Keratinocyte (primary cell): Measurements from ENCODE around the gene FGF2. TPM values are rescaled to one million over a fixed set of nuclear protein-coding genes. Genes with fewer than 3 reads are reported as not detected.
A peak's percentile ranks its signal among the peaks of the same experiment; 100 is the strongest.

Source experiments
- DNase-seq: peaks from one replicate; pipeline ENCODE4 v3.0.0-alpha.2; 2011; ENCODE audit warnings: low read depth, missing footprints, low spot score
- FAIRE-seq: peaks from 2 replicates; lab custom pipeline; 2011; peaks lifted over from hg19 to GRCh38; lab: Jason Lieb, UNC
- H2AFZ ChIP-seq: 2 replicates; pipeline ENCODE4 v1.6.0; 2012; ENCODE audit warnings: low read length, control low read depth, inconsistent platforms; ENCODE audit not compliant: control insufficient read depth
- H3K27ac ChIP-seq: 2 replicates; pipeline ENCODE4 v1.5.1; 2011; ENCODE audit warnings: low read length; ENCODE audit not compliant: control insufficient read depth, insufficient read depth
- H3K27me3 ChIP-seq: 3 replicates; pipeline ENCODE4 v1.6.0; 2011; ENCODE audit warnings: low read length; ENCODE audit not compliant: control insufficient read depth, insufficient read depth; ENCODE audit errors: extremely low read depth
- H3K36me3 ChIP-seq, 2 experiments: 2 replicates in 1 of 2; 3 replicates in 1 of 2; pipeline ENCODE4 v1.5.1; 2011; ENCODE audit warnings: low read length in 2 of 2, mild to moderate bottlenecking in 1 of 2; ENCODE audit not compliant: control insufficient read depth in 2 of 2, insufficient read depth in 2 of 2; ENCODE audit errors: extremely low read depth in 1 of 2
- H3K4me1 ChIP-seq: 3 replicates; pipeline ENCODE4 v1.5.1; 2011; ENCODE audit warnings: low read length; ENCODE audit not compliant: control insufficient read depth, insufficient read depth; ENCODE audit errors: extremely low read depth
- H3K4me2 ChIP-seq: 3 replicates; pipeline ENCODE4 v1.6.0; 2011; ENCODE audit warnings: low read depth, low read length; ENCODE audit not compliant: control insufficient read depth, insufficient read depth; ENCODE audit errors: extremely low read depth
- H3K4me3 ChIP-seq, 3 experiments: fragments of 200-600 bp in 1 of 3; sonication (generic) in 1 of 3; 2 replicates in 2 of 3; 3 replicates in 1 of 3; pipeline ENCODE4 v1.5.1; 2011 to 2016; ENCODE audit warnings: low read length in 3 of 3, mild to moderate bottlenecking in 3 of 3, control low read depth in 2 of 3, inconsistent platforms in 1 of 3, low read depth in 1 of 3, mixed read lengths in 1 of 3, mixed run types in 1 of 3, moderate library complexity in 1 of 3; ENCODE audit not compliant: control insufficient read depth in 2 of 3, insufficient read depth in 2 of 3; ENCODE audit errors: extremely low read depth in 1 of 3
- H3K79me2 ChIP-seq: 2 replicates; pipeline ENCODE4 v1.6.0; 2012; ENCODE audit warnings: low read length; ENCODE audit not compliant: control insufficient read depth, insufficient read depth
- H3K9ac ChIP-seq: 3 replicates; pipeline ENCODE4 v1.6.0; 2011; ENCODE audit warnings: low read length; ENCODE audit not compliant: control insufficient read depth, insufficient read depth; ENCODE audit errors: extremely low read depth
- H3K9me1 ChIP-seq: 3 replicates; pipeline ENCODE4 v1.6.0; 2011; ENCODE audit warnings: low read length; ENCODE audit not compliant: control insufficient read depth, insufficient read depth; ENCODE audit errors: extremely low read depth
- H3K9me3 ChIP-seq: 2 replicates; pipeline ENCODE4 v1.5.1; 2012; ENCODE audit warnings: low read depth, low read length; ENCODE audit not compliant: control insufficient read depth
- H4K20me1 ChIP-seq: 3 replicates; pipeline ENCODE4 v1.6.0; 2011; ENCODE audit warnings: low read length; ENCODE audit not compliant: control insufficient read depth, insufficient read depth; ENCODE audit errors: extremely low read depth
- EZH2 ChIP-seq: IDR thresholded peaks from one replicate; pipeline ENCODE4 v1.6.1; 2012; ENCODE audit warnings: inconsistent platforms, mild to moderate bottlenecking, low read length, moderate library complexity
- dilution Hi-C: fragments of 300-500 bp; cut with MboI; formaldehyde crosslinking; loops from one replicate; pipeline ENCODE4 v1.7.0; 2020; ENCODE audit warnings: low sequenced_read_pairs; ENCODE audit not compliant: extremely low pct_ligation_motif_present
- polyA plus RNA-seq, 5 experiments: library from polyadenylated mRNA; depleted of rRNA in 3 of 5; stranded (reverse) in 3 of 5; stranded (forward) in 1 of 5; unstranded in 1 of 5; fragments of >200 nt; gene quantifications; 1 replicate in 1 of 5; 2 replicates in 3 of 5; 3 replicates in 1 of 5; pipeline versions ENCODE4 v1.2.1 to v1.2.3, GENCODE V29; 2011 to 2012; ENCODE audit warnings: missing spikeins in 2 of 5, low read depth in 1 of 5, low replicate concordance in 1 of 5
- TF ChIP-seq, protein P1 (sequence below), 3 experiments: IDR thresholded peaks in 1 of 3; conservative IDR thresholded peaks in 1 of 3; optimal IDR thresholded peaks in 1 of 3; 2 replicates in 2 of 3; 3 replicates in 1 of 3; pipeline versions ENCODE3 to v1.5.1; 2011; ENCODE audit warnings: low read length in 3 of 3, mild to moderate bottlenecking in 3 of 3, moderate library complexity in 2 of 3, control low read depth in 1 of 3, inconsistent platforms in 1 of 3; ENCODE audit not compliant: insufficient read depth in 2 of 3; ENCODE audit errors: extremely low read depth in 1 of 3

FGF2 gene
- polyA plus RNA-seq, 1 donor (not counting 4 experiments of a cell fraction or from before 2014, with no cell fraction given), result 1.7 TPM

- H3K9me1 ChIP-seq, result no peaks in the 10 kb centered on the region
- no peaks in the 10 kb centered on the region for H3K27me3 ChIP-seq
- peak within 1 kb of the TSS; percentile 85 for H3K9ac ChIP-seq
- H3K9me3 ChIP-seq, result no peaks in the 10 kb centered on the region
- H3K4me1 ChIP-seq, result peaks cover 9% of the 10 kb centered on the region
- DNase-seq (no peak), FAIRE-seq (no peak)
- H3K27ac ChIP-seq, result peak within 1 kb of the TSS; percentile 81
- H3K4me2 ChIP-seq, result peak within 1 kb of the TSS; percentile 89
- H4K20me1 ChIP-seq, result no peaks in the 10 kb centered on the region
- H3K79me2 ChIP-seq, result peaks cover 32% of the 10 kb centered on the region
- dilution Hi-C loops, result loop anchor here (25.0 kb wide), 1 partner anchor 160 kb away; no protein-coding TSS in a partner anchor
- no peak for TF ChIP-seq EZH2
- TF ChIP-seq, protein P1, sequence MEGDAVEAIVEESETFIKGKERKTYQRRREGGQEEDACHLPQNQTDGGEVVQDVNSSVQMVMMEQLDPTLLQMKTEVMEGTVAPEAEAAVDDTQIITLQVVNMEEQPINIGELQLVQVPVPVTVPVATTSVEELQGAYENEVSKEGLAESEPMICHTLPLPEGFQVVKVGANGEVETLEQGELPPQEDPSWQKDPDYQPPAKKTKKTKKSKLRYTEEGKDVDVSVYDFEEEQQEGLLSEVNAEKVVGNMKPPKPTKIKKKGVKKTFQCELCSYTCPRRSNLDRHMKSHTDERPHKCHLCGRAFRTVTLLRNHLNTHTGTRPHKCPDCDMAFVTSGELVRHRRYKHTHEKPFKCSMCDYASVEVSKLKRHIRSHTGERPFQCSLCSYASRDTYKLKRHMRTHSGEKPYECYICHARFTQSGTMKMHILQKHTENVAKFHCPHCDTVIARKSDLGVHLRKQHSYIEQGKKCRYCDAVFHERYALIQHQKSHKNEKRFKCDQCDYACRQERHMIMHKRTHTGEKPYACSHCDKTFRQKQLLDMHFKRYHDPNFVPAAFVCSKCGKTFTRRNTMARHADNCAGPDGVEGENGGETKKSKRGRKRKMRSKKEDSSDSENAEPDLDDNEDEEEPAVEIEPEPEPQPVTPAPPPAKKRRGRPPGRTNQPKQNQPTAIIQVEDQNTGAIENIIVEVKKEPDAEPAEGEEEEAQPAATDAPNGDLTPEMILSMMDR (optimal IDR thresholded peaks at IDR 0.05 in 1 of 3, IDR thresholded peaks at IDR 0.05 in 1 of 3, conservative IDR thresholded peaks at IDR 0.05 in 1 of 3; ENCODE audit: extremely low read depth in 1 of 3, insufficient read depth in 2 of 3, low read length in 3 of 3), result no peak
- H3K4me3 ChIP-seq, result peak within 1 kb of the TSS; percentile 76 to 100 (median 88)
- peak within 1 kb of the TSS; percentile 94 for H2AFZ ChIP-seq
- H3K36me3 ChIP-seq, result no peaks in the 10 kb centered on the region
These were observed 95.6 kb downstream of the FGF2 start, which contains the start of gene NUDT6 for GRCh38 chr4:122921971-122922876. Gene NUDT6, minus strand, starts transcription at chr4:122922597. Its CDS starts 25 bp downstream, at chr4:122922572.

DNA sequence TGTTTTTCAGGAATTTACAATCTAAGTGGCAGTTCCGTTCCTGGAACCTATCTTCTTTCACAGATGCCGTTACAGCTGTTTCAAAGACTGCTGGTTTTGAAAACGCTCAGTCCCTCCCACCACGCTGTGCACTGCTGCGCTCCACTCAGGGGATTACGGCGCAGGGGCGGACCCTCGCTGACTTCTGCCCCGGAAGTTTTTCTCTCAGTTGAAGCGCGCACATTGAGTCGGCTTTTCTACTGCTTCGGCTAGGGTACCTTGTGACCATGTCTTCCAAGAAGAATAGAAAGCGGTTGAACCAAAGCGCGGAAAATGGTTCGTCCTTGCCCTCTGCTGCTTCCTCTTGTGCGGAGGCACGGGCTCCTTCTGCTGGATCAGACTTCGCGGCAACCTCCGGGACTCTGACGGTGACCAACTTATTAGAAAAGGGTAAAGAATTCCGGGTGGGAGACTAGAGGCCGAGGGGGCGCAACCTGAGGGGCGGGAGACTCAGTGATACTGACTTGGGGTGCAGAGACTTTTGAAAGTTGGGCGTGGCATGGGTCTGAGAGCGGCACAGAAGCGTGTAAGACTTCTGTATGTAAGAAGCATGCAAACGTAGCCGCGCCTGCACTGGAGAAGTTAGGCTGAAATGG, 96.4 kb downstream of the FGF2 start:
- peak; percentile 79 for FAIRE-seq
- TF ChIP-seq, protein P1 (optimal IDR thresholded peaks at IDR 0.05 in 1 of 3, IDR thresholded peaks at IDR 0.05 in 1 of 3, conservative IDR thresholded peaks at IDR 0.05 in 1 of 3; ENCODE audit: extremely low read depth in 1 of 3, insufficient read depth in 2 of 3, low read length in 3 of 3), result no peak
- no peak for TF ChIP-seq EZH2
- peak overlapping the region; percentile 89 for H3K4me2 ChIP-seq
- peak overlapping the region; percentile 76 to 100 (median 88) for H3K4me3 ChIP-seq
- peaks cover 32% of the 10 kb centered on the region for H3K79me2 ChIP-seq
- dilution Hi-C loops, result loop anchor here (25.0 kb wide), 1 partner anchor 161 kb away; no protein-coding TSS in a partner anchor
- no peaks in the 10 kb centered on the region for H3K9me3 ChIP-seq
- no peaks in the 10 kb centered on the region for H3K36me3 ChIP-seq
- peaks cover 9% of the 10 kb centered on the region for H3K4me1 ChIP-seq
- H4K20me1 ChIP-seq, result no peaks in the 10 kb centered on the region
- peak overlapping the region; percentile 85 for H3K9ac ChIP-seq
- DNase-seq, result peak; percentile 9
- no peaks in the 10 kb centered on the region for H3K27me3 ChIP-seq
- H3K27ac ChIP-seq, result peak overlapping the region; percentile 81
- peak overlapping the region; percentile 94 for H2AFZ ChIP-seq
- no peaks in the 10 kb centered on the region for H3K9me1 ChIP-seq
